Activated B cell treated with CpG ODN at 0.5 μM for 24 hours (primary cell): ENCODE results near the gene CH25H. TPM values are rescaled to one million over a fixed set of nuclear protein-coding genes. Genes with fewer than 3 reads are reported as not detected.

ENCODE experiments used
- ATAC-seq: fragments of 200-7000 bp; cut with Tn5 transposase; one replicate; pipeline ENCODE4 v1.10.0; 2021; ENCODE audit warnings: low read depth, mild to moderate bottlenecking, moderate library complexity
- CTCF ChIA-PET: fragments of 350-600 bp; sonication (Branson Sonifier 250); formaldehyde crosslinking; loops from one replicate; lab custom pipeline; 2021; ENCODE audit warnings: antibody characterized with exemption; lab: Charles Lee
- POLR2A ChIA-PET: fragments of 350-600 bp; sonication (Branson Sonifier 250); formaldehyde crosslinking; loops from one replicate; lab custom pipeline; 2021; ENCODE audit warnings: antibody characterized with exemption; lab: Charles Lee
- DNase-seq: peaks from one replicate; pipeline ENCODE4 v3.0.0; 2022
- H3K27ac Mint-ChIP-seq: one replicate; pipeline ENCODE4 v1.8.0; 2020; ENCODE audit warnings: mixed read lengths
- H3K27me3 Mint-ChIP-seq: one replicate; pipeline ENCODE4 v1.8.0; 2021; ENCODE audit warnings: mixed read lengths
- H3K36me3 Mint-ChIP-seq: one replicate; pipeline ENCODE4 v1.8.0; 2021; ENCODE audit warnings: low read depth, mixed read lengths
- H3K4me1 Mint-ChIP-seq: one replicate; pipeline ENCODE4 v1.8.0; 2021; ENCODE audit warnings: mixed read lengths
- H3K4me3 Mint-ChIP-seq: one replicate; pipeline ENCODE4 v1.8.0; 2020; ENCODE audit warnings: mild to moderate bottlenecking, mixed read lengths
- H3K9me3 Mint-ChIP-seq: one replicate; pipeline ENCODE4 v1.8.0; 2020; ENCODE audit warnings: mixed read lengths
- CTCF ChIP-seq: fragments of 200-600 bp; IDR thresholded peaks from one replicate; pipeline ENCODE4 v1.8.0; 2022; ENCODE audit warnings: antibody characterized with exemption, mild to moderate bottlenecking
- intact Hi-C: fragments of 100-400 bp; cut with micrococcal nuclease; formaldehyde crosslinking; loops from one replicate; pipeline ENCODE4 v1.15.1; 2024
- total RNA-seq: library from RNA; stranded (reverse); gene quantifications from 2 replicates; pipeline ENCODE4 v1.2.3, GENCODE V29; 2022

The CH25H gene
- total RNA-seq, 1 donor from 2014 or later, result not detected

- Mint-ChIP-seq H3K4me1 (peaks cover 11% of the 10 kb centered on the region), H3K4me3 (no peak overlapping the region), H3K27ac (no peak overlapping the region), H3K27me3 (peaks cover 18% of the 10 kb centered on the region), H3K9me3 (no peaks in the 10 kb centered on the region), H3K36me3 (no peaks in the 10 kb centered on the region)
- ATAC-seq (no peak), DNase-seq (no peak)
- POLR2A ChIA-PET, result no interaction called here
- intact Hi-C loops, result no loop called here
- no peak for TF ChIP-seq CTCF
- CTCF ChIA-PET, result interaction anchor here (0.6 kb wide), 1 partner anchor 44 kb away, joined by 5 read pairs; no protein-coding TSS in a partner anchor
Measured at GRCh38 chr10:89189211-89189734, 17.8 kb downstream of the CH25H start.

GRCh38 chr10:89185658-89186057 lies 21.5 kb downstream of the CH25H start:
- CTCF ChIA-PET, result interaction anchor here (1.3 kb wide), 1 partner anchor 156 kb away, joined by 4 read pairs; no protein-coding TSS in a partner anchor
- no peaks in the 10 kb centered on the region for H3K9me3 Mint-ChIP-seq
- H3K36me3 Mint-ChIP-seq, result no peaks in the 10 kb centered on the region
- H3K27me3 Mint-ChIP-seq, result peaks cover 12% of the 10 kb centered on the region
- no peak for DNase-seq
- intact Hi-C loops, result no loop called here
- no peak overlapping the region for H3K4me3 Mint-ChIP-seq
- no peak overlapping the region for H3K27ac Mint-ChIP-seq
- TF ChIP-seq CTCF, result no peak
- POLR2A ChIA-PET, result no interaction called here
- H3K4me1 Mint-ChIP-seq, result peaks cover 14% of the 10 kb centered on the region
- ATAC-seq, result no peak

GRCh38 chr10:89184638-89185037 lies 22.5 kb downstream of the CH25H start:
- peaks cover 14% of the 10 kb centered on the region for H3K4me1 Mint-ChIP-seq
- no peaks in the 10 kb centered on the region for H3K36me3 Mint-ChIP-seq
- ATAC-seq (peak; percentile 47), DNase-seq (no peak)
- H3K27ac Mint-ChIP-seq, result no peak overlapping the region
- no peak for TF ChIP-seq CTCF
- intact Hi-C loops, result no loop called here
- ChIA-PET CTCF (interaction anchor here (0.9 to 1.3 kb wide), 2 partner anchors 30 to 155 kb away, joined by 3 to 4 read pairs; no protein-coding TSS in a partner anchor), POLR2A (no interaction called here)
- H3K9me3 Mint-ChIP-seq, result no peaks in the 10 kb centered on the region
- H3K4me3 Mint-ChIP-seq, result peak overlapping the region; percentile 3
- peaks cover 15% of the 10 kb centered on the region for H3K27me3 Mint-ChIP-seq

GRCh38 chr10:89183571-89183970 lies 23.5 kb downstream of the CH25H start:
- Mint-ChIP-seq H3K4me1 (peaks cover 14% of the 10 kb centered on the region), H3K9me3 (no peaks in the 10 kb centered on the region), H3K36me3 (no peaks in the 10 kb centered on the region), H3K27ac (no peak overlapping the region), H3K4me3 (no peak overlapping the region), H3K27me3 (peaks cover 13% of the 10 kb centered on the region)
- ChIA-PET CTCF (no interaction called here), POLR2A (no interaction called here)
- TF ChIP-seq CTCF, result no peak
- DNase-seq, result no peak
- no peak for ATAC-seq
- intact Hi-C loops, result no loop called here

GRCh38 chr10:89182894-89183293 lies 24.2 kb downstream of the CH25H start:
- peaks cover 13% of the 10 kb centered on the region for H3K27me3 Mint-ChIP-seq
- CTCF ChIA-PET, result no interaction called here
- H3K9me3 Mint-ChIP-seq, result no peaks in the 10 kb centered on the region

More at GRCh38 chr10:89182894-89183293, 24.2 kb downstream of the CH25H start:
- DNase-seq (no peak), ATAC-seq (no peak)
- TF ChIP-seq CTCF, result no peak
- Mint-ChIP-seq H3K36me3 (no peaks in the 10 kb centered on the region), H3K27ac (no peak overlapping the region), H3K4me3 (no peak overlapping the region), H3K4me1 (peaks cover 14% of the 10 kb centered on the region)
- POLR2A ChIA-PET, result no interaction called here
- intact Hi-C loops, result no loop called here
